Activated CD4-positive, alpha-beta T cell treated with anti-CD3 and anti-CD28 coated beads for 24 hours (primary cell): ENCODE measurements around the gene DPF3.

Source experiments
- DNase-seq, 2 donors: peaks; one replicate each; pipeline ENCODE4 v3.0.0-alpha.2; 2020; ENCODE audit warnings: low read depth in 2 of 2

DPF3 gene

DNA sequence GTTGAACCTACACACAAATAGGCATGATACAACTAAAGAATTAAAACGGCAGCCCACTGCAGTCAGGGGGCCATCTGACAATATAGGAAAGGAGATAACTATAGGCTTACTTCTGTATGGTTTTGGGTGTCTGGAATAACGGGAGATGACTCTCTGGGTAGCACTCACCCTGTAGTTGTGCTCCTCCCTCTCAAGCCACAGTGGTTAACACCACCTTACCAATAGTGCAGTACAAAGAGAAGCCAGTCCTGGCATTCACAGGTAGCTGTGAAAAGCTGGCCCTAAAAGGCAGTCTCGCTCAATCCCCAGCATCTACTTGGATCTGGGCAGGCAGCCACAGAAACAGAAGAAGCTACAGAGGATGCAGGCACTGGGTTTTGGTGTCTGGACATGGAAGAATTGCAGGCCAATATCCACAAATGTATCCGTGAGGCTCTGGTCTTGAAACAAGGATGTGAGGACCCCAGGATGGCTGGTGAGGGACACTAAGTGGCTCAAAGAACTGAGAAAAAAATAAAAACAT lies 93.0 kb downstream of the DPF3 start:
- no peak for DNase-seq

DNA sequence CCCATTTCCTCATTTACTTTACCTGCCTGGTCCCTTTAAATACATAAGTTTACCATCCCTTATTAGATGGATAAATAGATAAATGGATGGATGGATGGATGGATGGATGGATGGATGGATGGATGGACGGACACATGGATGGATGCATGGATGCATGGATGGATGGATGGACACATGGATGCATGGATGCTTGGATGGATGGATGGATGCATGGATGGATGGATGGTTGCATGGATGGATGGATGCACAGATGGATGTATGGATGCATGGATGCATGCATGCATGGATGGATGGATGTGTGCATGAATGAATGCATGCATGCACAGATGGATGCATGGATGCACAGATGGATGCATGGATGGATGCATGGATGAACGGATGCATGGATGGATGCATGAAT lies 93.6 kb downstream of the DPF3 start:
- DNase-seq: no peak

DNA sequence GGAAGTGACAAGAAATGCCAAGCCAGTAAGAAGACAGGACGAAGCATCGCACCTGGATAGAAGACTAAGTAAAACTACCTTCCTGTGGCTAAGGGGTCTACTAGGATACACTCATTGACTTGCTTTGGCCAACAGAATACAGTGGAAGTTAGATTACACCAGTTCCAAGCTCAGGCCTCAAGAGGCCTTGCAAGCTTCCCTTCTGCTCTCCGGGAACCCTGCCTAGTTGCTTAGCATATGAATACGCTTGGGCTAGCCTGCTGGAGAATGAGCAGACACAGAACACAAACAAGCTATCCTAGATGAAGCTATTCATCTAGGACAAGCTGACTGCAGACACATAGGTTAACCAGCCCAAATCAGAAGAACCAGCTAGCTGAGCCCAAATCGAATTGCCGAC lies 97.0 kb downstream of the DPF3 start:
- DNase-seq: no peak

DNA sequence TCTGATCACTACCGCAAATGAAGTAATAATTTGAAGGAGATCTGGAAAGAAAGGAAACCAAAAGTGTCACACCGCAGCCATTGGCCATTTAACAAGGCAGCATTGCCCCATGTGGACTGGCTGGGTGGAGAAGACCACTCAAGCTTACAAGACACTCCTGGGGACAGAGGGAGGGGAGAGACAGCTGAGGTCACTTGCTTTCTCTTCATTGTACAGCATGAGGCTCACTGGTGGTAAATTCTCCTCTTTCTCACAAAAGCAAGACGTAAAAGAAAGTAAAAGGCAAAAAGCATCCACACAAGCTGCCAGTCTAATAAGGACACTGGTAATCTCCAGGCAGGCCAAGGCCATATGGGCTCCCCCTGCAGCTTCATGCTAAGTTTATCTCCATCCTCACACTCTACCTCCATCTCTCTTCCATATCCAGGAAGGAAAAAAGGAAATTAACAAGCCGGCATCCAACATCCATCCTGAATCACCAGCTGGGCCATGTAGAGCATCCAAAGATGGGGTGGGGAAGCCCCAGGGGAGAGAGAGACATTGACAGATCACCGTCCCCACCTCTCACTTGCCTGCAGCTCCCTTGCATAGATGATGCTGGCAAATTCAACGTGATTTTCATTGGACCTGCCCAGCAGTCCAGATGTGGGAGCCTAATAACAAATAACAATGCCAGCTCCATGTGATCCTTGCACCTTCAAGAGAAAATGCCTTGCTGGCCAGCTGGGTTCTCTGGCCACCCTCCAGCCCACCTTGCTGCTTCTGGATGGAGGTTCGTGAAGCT lies 100.6 kb downstream of the DPF3 start:
- DNase-seq: no peak

DNA sequence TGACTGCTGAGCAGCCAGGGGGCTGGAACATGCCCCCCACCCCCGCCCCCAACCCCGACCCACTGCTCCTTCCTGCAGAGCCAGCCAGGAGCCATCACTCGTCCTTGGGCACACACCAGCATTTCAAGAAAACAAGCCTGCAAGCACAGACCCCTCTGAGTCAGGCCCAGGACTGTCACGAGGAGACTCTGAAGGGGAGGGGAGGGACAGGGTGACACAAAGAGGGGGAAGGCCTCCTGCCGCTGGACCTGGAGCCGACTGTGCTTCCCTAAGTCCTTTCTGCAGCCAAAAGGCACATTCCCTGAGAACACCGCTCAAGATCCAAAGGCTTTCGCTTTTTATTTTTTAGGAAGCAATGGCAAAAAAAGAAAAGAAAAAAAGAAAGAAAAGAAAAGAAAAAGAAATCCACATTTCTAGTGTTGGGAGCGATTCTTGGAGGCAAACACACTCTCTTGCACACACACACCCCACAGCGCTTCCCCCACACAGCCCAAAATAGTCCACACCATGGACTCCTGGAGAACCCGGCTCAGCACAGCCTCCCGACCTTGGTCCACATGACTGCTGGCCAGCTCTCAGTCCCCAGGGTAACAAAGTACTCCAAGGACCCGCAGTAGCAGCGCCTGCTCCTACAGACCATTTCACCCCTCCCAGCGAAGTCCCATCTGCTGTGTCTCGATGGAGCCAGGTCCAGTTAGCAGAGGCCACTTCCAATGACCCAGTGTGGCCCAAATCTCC lies 101.7 kb downstream of the DPF3 start:
- DNase-seq: no peak

DNA sequence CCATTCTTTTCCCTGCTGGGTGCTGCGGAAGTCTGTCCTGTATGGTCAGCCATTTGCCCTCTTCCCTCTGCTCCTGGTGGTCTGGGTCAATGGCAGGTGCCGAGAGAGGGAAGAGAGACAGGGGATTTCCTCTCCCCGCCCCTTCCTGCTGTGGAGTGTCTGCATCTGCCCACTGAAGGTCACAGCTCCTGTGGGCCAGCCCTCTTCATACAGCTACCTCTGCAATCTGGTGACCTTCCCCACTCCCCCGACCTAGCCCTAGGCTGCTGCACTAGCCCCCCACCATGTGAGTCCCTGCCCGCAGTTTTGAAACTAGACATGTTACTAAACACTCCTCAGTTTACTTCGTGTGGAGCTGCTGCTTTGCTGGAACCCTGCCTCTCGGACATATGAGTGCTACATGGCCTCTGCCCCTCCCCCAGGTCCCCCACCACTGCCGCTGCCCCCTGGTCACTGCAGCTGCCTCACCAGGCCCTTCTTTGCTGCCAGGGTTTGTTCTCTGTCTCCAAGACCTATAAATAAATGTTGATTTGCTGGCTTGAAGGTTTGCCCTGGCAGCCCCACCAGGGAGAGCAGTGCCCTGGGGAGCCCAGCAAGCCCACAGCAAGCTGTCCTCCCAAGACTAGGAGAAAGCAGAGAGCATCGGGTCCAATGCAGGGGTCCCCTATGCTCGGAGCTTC lies 102.9 kb downstream of the DPF3 start:
- DNase-seq: no peak

DNA sequence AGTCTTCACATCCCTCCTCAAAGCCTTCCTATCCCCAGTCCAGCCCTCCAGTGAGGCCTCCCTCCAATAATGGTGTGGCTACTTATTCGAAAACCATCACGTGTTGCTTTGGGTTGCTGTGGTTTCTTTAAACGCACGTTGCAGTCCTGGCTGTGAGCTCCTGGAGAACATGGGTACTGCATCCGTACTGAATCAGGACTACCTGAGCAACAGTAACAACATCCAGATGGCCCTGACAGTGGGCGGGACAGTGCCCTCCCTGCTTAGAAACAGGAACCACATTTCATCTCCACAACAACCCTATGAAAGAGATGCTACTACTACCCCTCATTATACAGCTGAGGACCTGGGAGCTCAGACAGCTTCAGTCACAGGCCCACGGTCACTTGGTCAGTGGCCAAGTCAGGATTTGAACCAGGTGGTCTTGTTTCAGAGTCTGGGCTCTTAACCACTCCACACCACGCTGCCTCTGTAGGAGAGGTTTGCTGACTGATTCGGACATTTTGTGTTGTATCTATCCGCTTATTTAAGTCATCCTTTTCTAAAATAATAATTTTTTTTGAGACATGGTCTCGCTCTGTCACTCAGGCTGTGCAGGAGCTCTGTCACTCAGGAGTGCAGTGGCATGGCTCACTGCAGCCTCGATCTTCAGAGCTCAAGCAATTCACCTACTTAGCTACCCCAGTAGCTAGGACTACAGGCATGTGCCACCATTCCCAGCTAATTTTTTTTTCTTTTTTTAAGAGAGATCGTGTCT lies 104.8 kb downstream of the DPF3 start:
- no peak for DNase-seq

DNA sequence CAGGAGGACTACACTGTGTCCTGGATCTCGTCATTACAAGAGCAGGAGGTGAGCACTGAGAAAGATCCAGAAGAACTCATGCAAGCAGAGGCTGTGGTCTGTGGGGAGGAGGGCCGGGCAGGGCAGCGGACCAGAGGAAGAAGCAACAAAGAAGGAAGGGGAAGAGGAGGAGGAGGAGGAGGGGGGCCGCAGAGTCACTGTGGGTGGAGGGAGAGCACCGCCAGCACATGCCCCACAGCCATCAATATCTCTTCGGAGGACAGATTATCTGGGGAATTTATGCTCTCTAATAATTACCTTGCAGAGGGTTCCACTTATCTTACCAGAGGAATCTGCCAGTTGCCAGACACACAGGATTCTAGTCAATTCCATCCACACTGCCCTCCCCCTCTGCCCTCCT lies 105.6 kb downstream of the DPF3 start:
- DNase-seq: no peak

DNA sequence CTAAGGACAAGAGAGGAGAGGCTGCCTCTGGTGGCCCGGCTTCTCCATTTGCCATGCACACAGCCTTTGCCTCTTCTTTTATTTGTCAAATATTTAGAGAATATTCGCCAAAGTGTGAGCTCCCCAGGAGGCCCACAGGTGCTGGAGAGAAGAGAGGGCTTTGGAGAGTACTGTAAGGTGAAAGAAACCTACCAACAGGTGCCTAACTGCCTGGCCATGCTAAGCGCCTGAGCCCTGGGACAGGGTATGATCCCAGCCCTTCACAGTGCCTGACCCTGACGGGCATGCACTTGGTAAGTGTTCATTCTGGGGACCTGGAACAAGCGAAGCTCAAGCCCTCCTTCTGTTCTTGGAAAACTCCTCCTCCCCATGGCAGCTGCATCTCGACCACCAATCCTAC lies 106.1 kb downstream of the DPF3 start:
- DNase-seq: no peak

DNA sequence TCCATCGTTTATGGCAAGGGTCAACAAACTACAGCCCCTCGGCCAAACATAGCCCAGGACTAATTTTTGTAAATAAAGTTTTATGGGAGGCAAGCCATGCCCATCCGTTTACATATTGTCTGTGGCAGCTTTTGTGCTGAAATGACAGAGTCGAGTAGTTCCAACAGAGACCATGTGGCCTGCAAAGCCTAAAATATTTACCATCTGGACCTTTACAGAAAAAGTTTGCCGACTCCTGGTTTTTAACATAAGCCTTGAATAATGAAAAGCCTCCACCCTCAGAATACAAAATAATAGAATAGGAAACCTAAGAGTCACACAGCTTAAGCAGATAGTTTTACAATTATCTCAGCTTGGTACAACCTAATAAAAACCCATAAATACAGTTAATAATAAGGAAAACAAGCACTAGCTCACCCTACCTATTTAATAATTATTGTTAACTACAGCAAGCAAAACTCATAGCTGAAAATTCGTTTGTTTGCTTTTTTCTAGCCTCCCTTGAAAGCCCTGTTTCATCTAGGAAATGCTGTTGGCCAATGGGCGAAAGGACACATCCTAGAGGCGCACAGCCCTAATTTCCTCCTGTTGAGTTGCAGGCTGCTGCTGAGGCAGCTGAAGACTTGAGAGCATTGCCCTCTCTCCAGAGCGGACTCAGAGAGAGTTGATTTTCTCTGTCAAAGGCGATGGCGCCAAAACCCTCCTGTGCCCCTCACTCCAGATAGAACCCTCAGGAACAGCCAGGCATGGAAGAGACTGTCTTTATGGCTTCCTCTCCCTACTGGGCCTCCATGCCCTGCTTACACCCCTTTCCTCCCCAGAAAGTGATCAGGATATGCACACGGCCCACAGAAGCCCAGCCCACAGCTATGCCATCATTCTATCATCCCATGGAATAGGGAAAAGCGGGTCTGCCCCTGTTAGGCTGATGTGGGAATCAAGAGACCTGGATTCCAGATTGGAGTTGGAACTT lies 107.2 kb downstream of the DPF3 start:
- no peak for DNase-seq

DNA sequence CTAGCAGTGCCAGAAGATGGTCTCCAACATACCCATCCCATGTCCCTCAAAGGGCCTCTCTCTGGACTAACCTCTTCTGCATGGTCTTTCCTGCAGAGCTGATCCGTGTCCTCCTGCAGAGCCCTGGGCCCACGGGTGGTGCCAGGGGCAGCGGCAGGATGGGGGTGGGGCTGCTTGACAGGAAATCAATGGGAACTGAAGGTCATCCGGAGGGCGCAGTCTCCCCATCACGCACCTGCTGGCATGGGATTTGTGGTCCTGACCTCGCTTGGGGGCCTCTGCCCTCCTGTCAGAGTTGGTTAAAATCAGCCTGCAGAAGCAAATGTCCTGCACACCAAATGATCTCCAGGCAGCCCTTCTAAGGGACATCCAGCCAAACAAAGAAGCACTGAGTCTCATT lies 110.2 kb downstream of the DPF3 start:
- no peak for DNase-seq

DNA sequence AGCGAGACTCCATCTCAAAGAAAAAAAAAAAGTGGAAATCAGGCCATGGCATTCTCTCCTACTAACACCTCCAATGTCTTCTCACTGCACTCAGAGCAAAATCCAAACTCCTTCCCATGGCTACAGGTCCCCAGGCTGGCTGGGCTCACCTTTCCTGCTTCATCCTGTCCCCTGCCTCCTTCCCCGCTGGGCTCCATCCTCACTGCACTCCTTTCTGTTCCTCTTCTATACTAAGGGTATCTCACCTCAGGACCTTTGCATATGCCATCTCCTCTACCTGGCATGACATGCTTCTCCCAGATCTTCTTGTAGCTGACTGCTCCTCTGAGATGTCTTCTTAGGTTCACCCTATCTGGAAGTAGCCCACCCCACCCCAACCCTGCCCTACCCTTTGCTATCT lies 111.1 kb downstream of the DPF3 start:
- no peak for DNase-seq

DNA sequence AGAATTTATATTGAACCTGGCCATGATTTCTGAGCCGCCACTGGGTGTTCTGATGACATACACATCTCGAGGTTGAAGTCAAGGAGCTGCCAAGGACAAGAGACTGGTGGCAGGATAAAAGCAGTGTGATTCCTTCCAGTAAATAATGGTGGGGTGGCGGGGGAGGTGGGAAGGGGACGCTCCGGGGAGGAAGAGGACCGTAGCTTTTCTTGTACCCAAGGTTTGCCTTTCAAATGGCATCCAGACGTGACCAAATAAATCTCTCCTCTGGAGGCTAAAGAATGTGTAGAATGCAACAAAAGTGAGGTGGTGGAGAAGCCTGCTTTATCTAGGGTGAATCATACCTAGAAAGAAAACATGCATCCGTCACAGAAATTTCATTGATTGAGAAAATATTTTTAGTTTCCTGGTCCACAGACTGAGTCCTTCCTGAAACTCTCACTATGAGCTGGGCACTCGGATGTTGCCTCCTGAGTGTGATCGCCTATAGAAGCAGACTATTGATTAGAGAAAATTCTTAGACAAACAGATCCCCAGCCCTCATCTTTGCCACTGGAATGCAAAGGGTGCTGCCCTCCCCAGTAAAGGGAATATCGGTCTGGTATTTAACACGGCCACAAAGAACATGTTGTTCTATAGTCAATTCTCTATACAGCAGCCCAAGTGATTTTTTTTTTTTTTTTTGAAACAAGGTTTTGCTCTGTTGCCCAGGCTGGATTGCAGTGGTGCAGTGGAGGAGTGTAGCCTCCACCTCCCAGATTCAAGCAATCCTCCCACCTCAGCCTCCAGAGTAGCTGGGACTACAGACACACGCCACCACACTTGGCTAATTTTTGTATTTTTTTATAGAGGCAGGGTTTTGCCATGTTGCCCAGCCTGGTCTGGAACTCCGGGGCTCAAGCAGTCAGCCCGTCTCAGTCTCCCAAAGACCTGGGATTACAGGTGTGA lies 112.1 kb downstream of the DPF3 start:
- no peak for DNase-seq

DNA sequence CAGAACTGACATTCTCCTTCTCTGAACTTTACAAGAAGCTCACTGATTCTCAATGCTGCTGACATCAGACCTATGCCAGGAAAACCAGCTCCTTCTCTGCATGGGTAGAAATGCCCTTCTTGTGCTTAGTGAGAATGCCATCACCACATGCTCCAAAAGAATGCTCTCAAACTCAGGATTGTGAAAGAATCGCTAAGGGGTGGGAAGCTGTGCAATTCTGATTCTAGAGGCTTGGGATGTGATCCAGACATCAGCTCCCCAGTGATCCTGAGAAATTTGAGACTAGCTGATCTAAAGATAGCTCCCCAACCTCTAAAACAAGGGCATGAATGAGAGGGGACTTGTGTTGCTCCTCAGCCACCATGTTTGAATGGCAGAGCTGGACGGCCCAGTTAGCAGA lies 113.2 kb downstream of the DPF3 start:
- no peak for DNase-seq

DNA sequence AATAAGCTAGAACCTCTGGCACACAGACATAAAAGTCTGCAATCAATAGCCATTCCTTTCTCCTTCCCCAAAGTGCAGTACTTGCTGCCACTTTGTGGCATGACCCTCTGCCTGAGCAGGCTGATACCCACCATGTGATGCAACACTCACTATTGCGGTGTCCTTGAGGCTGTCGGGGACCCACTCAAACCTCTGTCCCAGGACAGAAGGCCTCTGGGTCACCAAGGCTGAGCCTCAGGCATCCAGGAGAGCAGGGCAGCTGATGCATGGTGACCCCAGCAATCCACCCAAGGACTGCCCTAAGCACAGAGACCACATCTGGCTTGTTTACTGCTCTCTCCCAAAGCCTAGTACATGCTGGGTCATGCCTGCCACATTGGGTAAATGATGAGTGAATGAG lies 114.2 kb downstream of the DPF3 start:
- DNase-seq: no peak

DNA sequence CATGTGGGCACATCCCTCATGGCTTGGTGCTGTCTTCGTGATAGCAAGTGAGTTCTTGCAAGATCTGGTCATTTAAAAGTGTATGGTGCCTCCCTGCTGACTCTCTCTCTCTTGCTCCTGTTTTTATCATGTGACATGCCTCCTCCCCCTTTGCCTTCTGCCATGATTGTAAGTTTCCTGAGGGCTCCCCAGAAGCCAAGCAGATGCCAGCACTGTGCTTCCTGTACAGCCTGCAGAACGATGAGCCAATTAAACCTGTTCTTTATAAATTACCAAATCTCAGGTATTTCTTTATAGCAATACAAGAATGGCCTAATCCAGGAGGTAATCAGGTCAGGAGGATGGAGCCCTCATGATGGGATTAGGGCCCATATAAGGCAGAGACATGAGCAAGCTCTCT lies 116.3 kb downstream of the DPF3 start:
- DNase-seq: no peak

DNA sequence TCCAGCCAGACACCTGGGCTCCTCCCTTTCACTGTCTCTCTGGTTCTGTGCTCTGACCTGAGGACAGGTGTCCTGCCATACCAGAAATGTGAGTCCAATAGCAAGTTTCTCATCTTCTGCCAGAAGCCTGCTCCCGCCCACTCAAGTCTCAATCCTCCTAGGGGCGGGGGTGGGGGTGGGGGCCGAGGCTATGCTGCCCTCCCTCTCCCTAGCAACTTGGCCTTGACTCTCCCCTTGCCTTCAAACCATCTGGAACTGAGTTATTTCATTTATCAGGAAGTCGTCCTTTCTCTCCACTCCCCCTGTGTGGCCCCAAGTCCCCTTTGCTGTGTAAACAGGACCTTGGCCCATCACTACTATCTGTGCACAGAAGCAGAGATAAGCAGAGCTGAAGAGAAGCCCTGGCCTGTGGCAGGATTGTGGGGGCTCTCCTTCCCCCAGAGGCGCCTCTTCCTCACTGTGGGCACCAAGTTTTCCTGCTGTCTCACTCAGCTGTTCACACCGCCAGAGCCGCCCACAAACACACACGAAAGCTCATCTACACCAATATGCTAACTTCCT lies 117.1 kb downstream of the DPF3 start:
- no peak for DNase-seq

DNA sequence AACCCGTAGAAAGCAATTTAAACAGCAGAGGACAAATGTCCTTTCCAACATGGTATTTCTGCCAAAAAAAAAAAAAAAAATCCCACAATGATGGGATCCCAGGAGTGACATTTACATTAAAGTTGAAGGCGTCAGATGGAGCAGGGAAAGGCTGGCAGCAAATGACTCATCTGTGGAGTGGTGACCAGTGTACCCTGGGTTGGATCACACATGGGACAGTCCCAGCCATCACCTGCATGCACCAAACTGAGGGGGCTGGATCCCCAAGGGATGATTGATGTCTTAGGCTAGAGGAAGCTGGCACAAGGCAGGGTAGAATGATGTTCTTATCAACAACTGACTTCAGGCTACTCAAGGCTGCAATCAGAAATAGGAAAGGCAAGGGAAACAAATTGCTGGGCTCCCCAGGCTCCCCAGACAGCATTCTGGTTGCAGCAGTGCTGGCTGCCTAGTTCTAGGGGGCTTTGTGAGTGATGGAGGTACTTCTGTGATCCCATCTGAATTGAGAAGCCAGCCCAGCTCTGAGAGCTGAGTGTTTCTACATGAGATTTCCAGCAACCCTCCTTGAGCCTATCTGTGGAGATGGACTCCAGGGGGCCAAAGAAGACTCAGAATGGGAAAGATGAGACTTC lies 117.9 kb downstream of the DPF3 start:
- no peak for DNase-seq
